GM21529 (cell line): Measurements from ENCODE around the gene PACSIN2.

ENCODE experiments used
- ATAC-seq: cut with Tn5 transposase; IDR thresholded peaks from one replicate; pipeline ENCODE4 v1.9.1; 2021; ENCODE audit not compliant: unreplicated experiment

PACSIN2 gene

GRCh38 chr22:42907404-42908373 is 107.3 kb downstream of the PACSIN2 start:
- no peak for ATAC-seq

GRCh38 chr22:42906605-42907348 is 108.2 kb downstream of the PACSIN2 start:
- ATAC-seq = no peak

GRCh38 chr22:42905702-42906183 is 109.2 kb downstream of the PACSIN2 start:
- no peak for ATAC-seq

- no peak for ATAC-seq
Measured at GRCh38 chr22:42905217-42905616, 109.7 kb downstream of the PACSIN2 start.

GRCh38 chr22:42904050-42904449 is 110.9 kb downstream of the PACSIN2 start:
- no peak for ATAC-seq

GRCh38 chr22:42902875-42903510 is 112.0 kb downstream of the PACSIN2 start:
- ATAC-seq = no peak

GRCh38 chr22:42901790-42902508 is 113.0 kb downstream of the PACSIN2 start:
- ATAC-seq = no peak

GRCh38 chr22:42897960-42898359 is 117.0 kb downstream of the PACSIN2 start:
- ATAC-seq = no peak

- ATAC-seq = no peak
Measured at GRCh38 chr22:42895541-42895981, 119.4 kb downstream of the PACSIN2 start.

GRCh38 chr22:42895087-42895486 is 119.9 kb downstream of the PACSIN2 start:
- ATAC-seq = no peak

- no peak for ATAC-seq
Measured at GRCh38 chr22:42893371-42894150, 121.4 kb downstream of the PACSIN2 start.

GRCh38 chr22:42892571-42893316 is 122.2 kb downstream of the PACSIN2 start:
- ATAC-seq = no peak

- no peak for ATAC-seq
Measured at GRCh38 chr22:42892156-42892555, 122.8 kb downstream of the PACSIN2 start.

GRCh38 chr22:42891696-42892095 is 123.3 kb downstream of the PACSIN2 start:
- ATAC-seq = no peak

GRCh38 chr22:42891008-42891407 is 123.9 kb downstream of the PACSIN2 start:
- no peak for ATAC-seq

GRCh38 chr22:42889304-42889703 is 125.6 kb downstream of the PACSIN2 start:
- peak; percentile 67 for ATAC-seq

GRCh38 chr22:42887523-42888507 is 127.1 kb downstream of the PACSIN2 start:
- no peak for ATAC-seq

GRCh38 chr22:42887120-42887519 is 127.8 kb downstream of the PACSIN2 start:
- no peak for ATAC-seq
